Kidney capillary endothelial cell (primary cell): ENCODE data around the gene VEGFA.

Experiments used
- DNase-seq: peaks from one replicate; pipeline ENCODE4 v3.0.0-alpha.2; 2018; ENCODE audit warnings: low spot score

VEGFA gene

GRCh38 chr6:43769526-43770371 is at the start of gene VEGFA:
TSS of gene VEGFA (plus strand) at chr6:43770211.
- peak; percentile 82 for DNase-seq

DNA sequence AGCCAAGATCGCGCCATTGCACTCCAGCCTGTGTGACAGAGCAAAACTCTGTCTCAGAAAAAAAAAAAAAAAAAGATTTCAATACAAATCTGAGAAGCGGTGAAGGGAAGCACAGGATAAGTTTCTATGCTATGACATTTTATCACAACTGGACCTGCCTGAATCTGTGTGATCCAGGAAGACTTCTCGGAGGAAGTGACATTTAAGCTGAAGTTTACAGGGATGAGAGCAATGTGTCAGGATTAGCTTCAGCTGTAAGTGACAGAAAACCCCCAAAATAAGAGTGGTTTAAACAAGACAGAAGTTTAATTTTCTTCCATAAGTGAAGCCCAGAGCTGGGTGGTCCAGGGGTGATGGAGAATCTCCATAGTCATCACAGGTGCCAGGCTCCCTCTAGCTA is 49.0 kb upstream of the VEGFA start:
- DNase-seq, result no peak

DNA sequence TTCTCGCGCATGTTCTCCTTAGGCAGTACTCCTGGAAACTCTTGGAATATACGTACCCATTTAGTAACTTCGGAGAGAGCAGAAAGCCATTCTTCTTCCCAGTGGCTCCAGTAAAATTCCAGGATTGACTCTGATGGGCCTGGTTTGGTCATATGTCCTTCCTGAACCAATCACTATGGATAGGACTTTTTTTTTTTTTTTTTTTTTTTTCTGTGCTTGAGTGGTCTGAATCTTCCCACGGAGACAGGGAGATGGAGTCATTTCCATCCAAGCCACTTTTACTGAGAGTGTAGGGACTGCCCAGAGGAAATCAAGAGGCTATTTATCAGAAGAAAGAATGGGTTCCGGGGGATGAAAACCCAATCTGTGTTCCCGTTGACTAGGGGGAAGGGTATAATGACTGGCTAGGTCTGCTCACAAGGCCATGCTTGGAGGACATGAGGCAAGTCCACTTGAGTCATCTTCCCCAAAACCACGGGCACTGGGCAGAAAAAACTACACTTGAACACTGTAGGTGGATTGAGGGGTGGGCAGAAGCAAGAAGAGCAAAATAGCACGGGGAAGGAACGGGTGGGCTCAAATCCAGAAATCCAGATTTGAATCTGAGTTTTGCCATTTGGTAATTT is 47.0 kb upstream of the VEGFA start:
- no peak for DNase-seq

DNA sequence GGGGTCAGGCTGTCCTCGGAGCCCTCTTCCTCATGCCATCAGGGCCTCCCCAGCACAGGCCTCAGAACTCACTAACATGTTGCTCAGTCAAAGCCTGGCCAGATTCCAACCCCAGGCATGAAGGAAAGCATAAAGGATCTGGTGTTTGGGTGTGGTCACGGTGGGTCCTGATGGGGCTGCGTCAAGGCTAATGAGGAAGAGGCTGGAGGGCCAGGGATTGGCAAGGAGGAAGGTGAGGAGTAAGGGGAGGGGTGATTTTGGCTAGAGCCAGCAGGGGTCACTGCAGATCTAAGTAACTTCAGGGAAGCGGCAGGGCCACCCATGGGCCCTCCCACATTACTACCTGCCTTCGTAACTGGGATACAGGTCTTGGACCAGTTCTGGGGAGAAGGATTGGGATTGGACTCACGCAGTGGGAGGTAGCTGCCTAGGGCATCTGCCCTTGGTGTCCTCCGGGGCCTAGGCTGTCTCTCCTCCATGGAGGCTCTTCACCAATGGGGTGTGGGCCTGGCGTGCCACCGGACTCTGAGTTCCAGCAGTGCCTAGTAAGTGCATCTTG is 46.2 kb upstream of the VEGFA start:
- no peak for DNase-seq

- DNase-seq, result no peak
These were observed 45.7 kb upstream of the VEGFA start for GRCh38 chr6:43724354-43724753.

- no peak for DNase-seq
These were observed 44.9 kb upstream of the VEGFA start for GRCh38 chr6:43724914-43725642.

- DNase-seq, result no peak
These were observed 44.1 kb upstream of the VEGFA start for GRCh38 chr6:43725643-43726580.

DNA sequence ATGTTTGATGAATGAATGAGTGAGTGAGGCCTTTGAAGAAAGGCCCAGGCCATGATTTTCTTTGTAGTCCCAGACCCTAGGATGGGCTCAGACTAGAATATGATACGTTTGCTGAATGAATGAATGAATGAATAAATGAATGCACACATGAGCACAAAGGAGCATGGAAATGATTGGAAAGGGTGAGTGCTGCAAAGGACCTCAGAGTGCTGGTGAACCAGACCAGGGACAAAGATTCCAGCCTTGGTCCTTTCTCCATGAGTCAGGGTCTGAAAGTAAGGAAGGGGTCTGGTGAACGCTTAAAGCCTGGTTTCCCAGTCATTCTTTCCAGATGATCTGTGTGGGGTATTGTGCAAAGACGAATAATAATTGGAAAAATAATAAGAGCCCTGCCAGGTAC is 42.4 kb upstream of the VEGFA start:
- no peak for DNase-seq

DNA sequence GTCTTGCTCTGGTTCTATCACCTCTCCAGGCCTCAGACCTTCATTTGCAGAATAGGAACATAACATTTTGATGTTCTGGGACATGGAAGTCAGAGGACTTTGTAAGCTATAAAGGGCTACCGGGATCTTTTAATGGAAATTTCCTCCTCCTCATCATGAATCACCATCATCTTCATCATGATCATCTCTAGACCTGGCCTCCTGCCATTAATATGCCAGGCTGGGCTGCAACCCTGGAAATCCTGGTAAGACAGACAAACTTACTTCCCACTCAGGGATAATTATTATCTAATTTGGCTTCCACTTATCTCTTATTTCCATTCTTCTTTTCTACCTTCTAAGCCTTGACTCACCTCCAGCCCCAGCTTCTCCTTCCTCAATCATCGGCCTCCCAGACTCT is 41.4 kb upstream of the VEGFA start:
- no peak for DNase-seq

- DNase-seq, result no peak
These were observed 40.5 kb upstream of the VEGFA start for GRCh38 chr6:43729537-43729936.

GRCh38 chr6:43730634-43731033 is 39.4 kb upstream of the VEGFA start:
- DNase-seq, result no peak

GRCh38 chr6:43733471-43734293 is 36.3 kb upstream of the VEGFA start:
- no peak for DNase-seq

DNA sequence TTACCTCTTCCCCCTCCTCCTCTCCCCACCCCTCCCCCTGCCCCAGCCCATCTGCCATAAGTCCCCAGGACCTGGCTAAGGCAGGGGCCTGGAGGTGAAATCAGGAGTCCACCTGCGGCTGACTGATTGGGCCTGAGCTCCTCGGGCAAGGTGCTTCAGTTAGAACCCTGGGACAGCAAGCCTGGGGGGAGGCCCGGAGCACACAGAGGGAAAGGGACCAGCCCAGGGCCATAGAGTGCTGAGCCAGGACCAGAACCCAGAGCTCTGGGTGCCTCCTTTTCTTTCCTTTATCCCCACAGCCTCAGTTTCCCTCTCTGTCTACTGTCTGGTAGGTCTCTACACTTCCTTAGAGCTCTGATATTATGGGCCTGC is 35.7 kb upstream of the VEGFA start:
- DNase-seq, result no peak

GRCh38 chr6:43735642-43736199 is 34.3 kb upstream of the VEGFA start:
- no peak for DNase-seq

DNA sequence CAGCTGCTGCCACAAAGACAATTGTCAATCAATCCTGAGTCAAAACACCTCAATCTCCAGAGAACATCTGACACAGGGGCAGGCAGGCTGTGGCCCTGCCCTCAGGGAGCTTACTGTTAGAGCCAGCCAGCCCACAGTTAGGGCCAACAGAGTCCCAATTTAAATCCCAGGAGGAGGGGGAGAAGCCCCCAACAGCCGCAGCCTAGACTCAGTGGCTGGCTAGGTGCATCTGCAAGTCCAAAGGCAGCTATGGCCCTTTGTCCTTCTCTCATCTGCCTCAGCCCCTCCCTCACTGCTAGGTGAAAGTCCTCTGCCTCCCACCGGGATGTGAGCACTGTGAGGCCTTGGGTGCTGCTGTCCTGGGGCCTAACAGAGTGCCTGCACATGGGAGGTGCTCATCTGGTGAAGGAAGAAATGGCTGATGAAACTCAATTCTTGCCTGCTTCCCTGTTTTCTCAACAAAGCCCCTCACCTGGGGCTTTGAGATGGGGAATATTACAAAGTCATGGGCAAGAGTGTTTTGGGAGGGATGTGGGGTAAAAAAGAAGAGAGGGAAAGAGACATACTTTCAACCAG is 33.7 kb upstream of the VEGFA start:
- no peak for DNase-seq

GRCh38 chr6:43736844-43737243 is 33.2 kb upstream of the VEGFA start:
- no peak for DNase-seq

DNA sequence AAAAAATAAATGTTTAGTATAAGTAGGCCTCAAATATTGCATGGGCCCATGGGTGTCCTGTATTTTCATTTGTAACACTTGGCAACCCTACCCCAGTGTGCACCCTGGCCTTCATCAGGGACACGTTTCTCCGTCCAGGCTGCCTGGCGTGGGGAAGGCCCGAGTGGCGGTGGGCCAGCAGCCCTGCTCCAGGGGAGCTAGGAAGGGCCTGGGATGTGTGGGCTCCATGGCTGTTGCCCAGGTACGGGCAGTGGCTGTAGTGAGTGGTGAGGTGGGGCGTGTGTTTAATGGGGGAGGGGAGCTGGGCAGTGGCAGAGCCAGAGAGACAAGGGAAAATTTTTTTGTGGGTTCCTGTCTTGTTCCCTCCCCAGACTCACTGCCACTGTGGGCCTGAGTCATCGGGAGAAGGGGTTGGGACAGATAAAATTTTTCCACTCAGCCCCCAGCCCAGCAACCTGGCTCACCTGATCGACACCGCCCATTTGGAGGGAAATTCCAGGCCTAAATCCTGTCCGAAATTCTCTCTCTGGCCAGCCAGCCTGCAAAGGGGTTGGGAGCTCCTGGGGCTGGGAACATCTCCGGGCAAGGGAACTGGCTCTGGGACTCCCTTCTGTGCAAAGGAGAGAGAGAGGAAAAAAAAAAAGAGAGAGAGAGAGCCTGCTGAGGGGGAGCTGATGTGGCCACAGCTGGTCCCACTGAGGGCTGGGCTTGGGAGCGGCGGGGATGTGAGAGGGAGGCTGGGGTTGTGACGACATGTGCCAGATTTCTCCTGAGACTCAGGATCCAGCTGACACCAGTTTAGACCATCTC is 32.5 kb upstream of the VEGFA start:
- DNase-seq, result no peak

GRCh38 chr6:43738267-43738676 is 31.7 kb upstream of the VEGFA start:
- no peak for DNase-seq
